ENCODE data around the gene DNMT3A.
A peak's percentile ranks its signal among the peaks of the same experiment; 100 is the strongest.

Gene DNMT3A

GRCh38 chr2:25302758-25303375 is 38.9 kb downstream of the DNMT3A start:
- TF ChIP-seq CTCF (conservative IDR thresholded peaks at IDR 0.05; ENCODE audit: low read length) = no peak

GRCh38 chr2:25301453-25302352 is 40.0 kb downstream of the DNMT3A start:
- no peak overlapping the region for H3K4me3 ChIP-seq (ENCODE audit: low read length)
- TF ChIP-seq CTCF (conservative IDR thresholded peaks at IDR 0.05; ENCODE audit: low read length) = no peak
- DNase-seq (ENCODE audit: low read depth) = peak; percentile 73

More at GRCh38 chr2:25302758-25303375, 38.9 kb downstream of the DNMT3A start:
- no peak for DNase-seq (ENCODE audit: low read depth)
- H3K4me3 ChIP-seq (ENCODE audit: low read length) = no peak overlapping the region

DNA sequence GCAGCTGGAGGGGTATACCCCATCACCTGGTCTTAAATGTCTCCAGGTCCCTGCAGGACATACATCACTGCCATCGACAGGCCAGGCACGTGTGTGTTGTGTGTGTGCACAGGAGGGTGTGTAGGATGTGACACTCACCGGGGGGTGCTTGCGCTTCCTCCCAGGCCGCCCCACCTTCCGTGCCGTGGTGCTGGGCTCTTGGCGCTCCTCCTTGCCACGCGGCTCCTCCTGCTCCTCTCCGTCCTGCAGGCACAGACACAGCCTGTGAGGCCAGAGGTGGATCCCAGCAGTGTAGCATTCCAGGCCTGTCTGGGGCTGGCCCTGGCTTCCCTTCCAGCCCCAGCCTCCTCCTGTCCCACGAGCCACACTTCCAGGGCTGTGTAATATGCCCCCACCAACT is 41.7 kb downstream of the DNMT3A start:
- TF ChIP-seq CTCF (conservative IDR thresholded peaks at IDR 0.05; ENCODE audit: low read length) = no peak
- no peak overlapping the region for H3K4me3 ChIP-seq (ENCODE audit: low read length)
- DNase-seq (ENCODE audit: low read depth) = no peak

GRCh38 chr2:25298776-25299431 is 42.8 kb downstream of the DNMT3A start:
- TF ChIP-seq CTCF (conservative IDR thresholded peaks at IDR 0.05; ENCODE audit: low read length) = no peak
- H3K4me3 ChIP-seq (ENCODE audit: low read length) = no peak overlapping the region
- no peak for DNase-seq (ENCODE audit: low read depth)

DNA sequence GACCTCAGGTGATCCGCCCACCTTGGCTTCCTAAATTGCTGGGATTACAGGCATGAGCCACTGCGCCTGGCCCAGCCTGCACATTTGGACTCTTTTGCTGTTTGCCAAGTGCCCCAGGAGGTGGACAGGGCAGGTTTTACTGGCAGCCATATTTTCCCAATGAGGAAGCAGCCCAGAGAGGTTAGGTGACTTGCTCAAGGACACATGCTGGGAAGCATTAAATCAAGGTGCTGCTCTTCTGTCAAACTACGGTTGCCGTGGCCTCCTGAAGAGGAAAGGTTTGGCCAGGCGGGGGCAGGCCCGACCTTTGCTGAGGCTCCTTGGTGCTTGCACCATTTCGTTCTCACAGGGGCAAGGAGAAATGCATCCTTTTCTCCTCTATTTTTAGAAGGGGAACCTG is 44.0 kb downstream of the DNMT3A start:
- no peak overlapping the region for H3K4me3 ChIP-seq (ENCODE audit: low read length)
- TF ChIP-seq CTCF (conservative IDR thresholded peaks at IDR 0.05; ENCODE audit: low read length) = no peak
- no peak for DNase-seq (ENCODE audit: low read depth)

GRCh38 chr2:25295621-25296020 is 46.1 kb downstream of the DNMT3A start:
- no peak for DNase-seq (ENCODE audit: low read depth)
- H3K4me3 ChIP-seq (ENCODE audit: low read length) = no peak overlapping the region
- TF ChIP-seq CTCF (conservative IDR thresholded peaks at IDR 0.05; ENCODE audit: low read length) = no peak
